Mesenteric fat pad (tissue), 1 donor: Measurements from ENCODE around the gene TRIM61. TPM values are rescaled to one million over a fixed set of nuclear protein-coding genes. Genes with fewer than 3 reads are reported as not detected.

Experiments
- total RNA-seq: library from RNA; stranded (reverse); fragmentation: NEBNext Ultra II Directional; extraction: Animal tissue kit (Norgen Biotek cat#: 25700); gene quantifications from one replicate; pipeline ENCODE4 v1.2.1, GENCODE V29; 2021
- donor health status: DM: yes; HTN: yes; CAD: no.

The TRIM61 gene
- total RNA-seq, 1 donor from 2014 or later: 2.1 TPM

Other genes starting within 250 kb of the TRIM61 start
- not detected for gene SMIM31, start 223.5 kb downstream of the TRIM61 start, total RNA-seq
- gene APELA, start 100.5 kb downstream of the TRIM61 start, total RNA-seq: not detected
- not detected for gene TRIM60, start 54.3 kb upstream of the TRIM61 start, total RNA-seq
- gene TRIM75, start 76.2 kb upstream of the TRIM61 start, total RNA-seq: not detected
- 27.6 TPM for gene TMEM192, start 135.2 kb upstream of the TRIM61 start, total RNA-seq
- gene KLHL2, start 229.9 kb upstream of the TRIM61 start, total RNA-seq: 30.8 TPM